ENCODE data around the gene SSMEM1. TPM values are rescaled to one million over a fixed set of nuclear protein-coding genes. Genes with fewer than 3 reads are reported as not detected.

SSMEM1 gene
- total and polyA plus RNA-seq, 9 of the 15 experiments (the other 6 are each of a cell fraction or from before 2014, with no cell fraction given): 0.10 to 0.28 (median 0.18) TPM; not detected in 4

DNA sequence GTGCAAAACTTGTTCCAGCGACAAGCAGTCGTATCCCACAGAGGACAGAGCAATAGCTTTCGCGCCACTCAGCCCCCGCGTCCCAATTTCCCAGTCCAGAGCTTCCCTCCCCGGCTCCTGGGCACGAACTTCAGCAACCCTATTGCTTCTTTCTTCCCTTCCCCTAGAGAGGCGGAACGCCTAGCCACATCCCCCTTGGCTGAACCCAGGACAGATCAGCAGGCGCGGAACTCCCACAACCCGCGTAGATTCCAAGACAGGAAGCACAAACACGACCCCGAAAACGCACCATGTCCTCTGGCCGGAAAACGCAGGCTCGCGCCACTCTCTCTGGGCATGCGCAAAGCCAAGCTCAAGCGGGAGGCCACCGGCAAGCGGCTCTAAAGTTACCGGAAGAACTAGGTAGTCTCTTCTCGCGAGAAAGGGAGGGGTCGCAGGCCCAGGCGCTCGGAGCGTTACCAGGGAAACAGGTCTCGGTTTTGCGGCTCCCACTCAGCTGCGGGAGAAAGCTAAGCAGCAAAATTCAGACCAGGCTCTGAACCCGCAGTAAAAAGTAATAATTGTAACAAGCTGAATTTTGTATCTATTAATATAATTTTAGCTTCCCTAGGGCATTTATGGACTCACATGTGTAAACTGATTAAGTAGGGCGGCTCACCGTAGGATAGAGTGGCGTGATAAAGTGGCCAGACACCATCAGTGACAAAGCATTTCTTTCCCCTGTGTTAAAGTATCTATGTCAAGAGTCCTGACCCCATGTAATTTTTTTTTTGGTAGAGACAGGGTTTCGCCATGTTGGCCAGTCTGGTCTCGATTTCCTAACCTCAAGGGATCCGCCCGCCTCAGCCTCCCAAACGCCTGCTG is 2.3 kb upstream of the SSMEM1 start, which contains the start of gene TMEM209 (continued):
- TF ChIP-seq ZNF12 (CRISPR knock-in tag; IDR thresholded peaks at IDR 0.05): no peak
- peak; percentile 83 for TF ChIP-seq KAT2B (IDR thresholded peaks at IDR 0.05; ENCODE audit: low read depth, low read length)
- TF ChIP-seq SRF (CRISPR knock-in tag; IDR thresholded peaks at IDR 0.05): 0 out of 4 replicates have a peak, but pooled peaks of 1 of the 2 experiments have one; percentile 8
- peak; percentile 34 to 46 for TF ChIP-seq E2F6 (IDR thresholded peaks at IDR 0.05; ENCODE audit: borderline replicate concordance in 1 of 2, extremely low read depth in 1 of 2, insufficient read depth in 1 of 2, insufficient read length in 1 of 2, low read depth in 1 of 2, low read length in 1 of 2, poor library complexity in 1 of 2, severe bottlenecking in 1 of 2)
- TF ChIP-seq, protein P1, sequence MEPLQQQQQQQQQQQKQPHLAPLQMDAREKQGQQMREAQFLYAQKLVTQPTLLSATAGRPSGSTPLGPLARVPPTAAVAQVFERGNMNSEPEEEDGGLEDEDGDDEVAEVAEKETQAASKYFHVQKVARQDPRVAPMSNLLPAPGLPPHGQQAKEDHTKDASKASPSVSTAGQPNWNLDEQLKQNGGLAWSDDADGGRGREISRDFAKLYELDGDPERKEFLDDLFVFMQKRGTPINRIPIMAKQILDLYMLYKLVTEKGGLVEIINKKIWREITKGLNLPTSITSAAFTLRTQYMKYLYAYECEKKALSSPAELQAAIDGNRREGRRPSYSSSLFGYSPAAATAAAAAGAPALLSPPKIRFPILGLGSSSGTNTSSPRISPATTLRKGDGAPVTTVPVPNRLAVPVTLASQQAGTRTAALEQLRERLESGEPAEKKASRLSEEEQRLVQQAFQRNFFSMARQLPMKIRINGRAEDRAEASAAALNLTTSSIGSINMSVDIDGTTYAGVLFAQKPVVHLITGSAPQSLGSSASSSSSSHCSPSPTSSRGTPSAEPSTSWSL (CRISPR knock-in tag; IDR thresholded peaks at IDR 0.05; ENCODE audit: borderline replicate concordance): no peak
- peak; percentile 55 for TF ChIP-seq SMARCE1 (IDR thresholded peaks at IDR 0.05)
- TF ChIP-seq POLR3G (IDR thresholded peaks at IDR 0.05; ENCODE audit: extremely low read depth, insufficient read length, insufficient replicate concordance): no peak
- TF ChIP-seq ZNF609 (CRISPR knock-in tag; IDR thresholded peaks at IDR 0.05; ENCODE audit: borderline replicate concordance): no peak
- no peak for TF ChIP-seq ZNF764 (CRISPR knock-in tag; IDR thresholded peaks at IDR 0.05; ENCODE audit: low read depth)
- TF ChIP-seq RUNX1 (IDR thresholded peaks at IDR 0.05; ENCODE audit: low read depth): no peak
- TF ChIP-seq ZNF274 (IDR thresholded peaks at IDR 0.05; ENCODE audit: borderline replicate concordance, low read depth, low read length): no peak
- TF ChIP-seq, protein P2, sequence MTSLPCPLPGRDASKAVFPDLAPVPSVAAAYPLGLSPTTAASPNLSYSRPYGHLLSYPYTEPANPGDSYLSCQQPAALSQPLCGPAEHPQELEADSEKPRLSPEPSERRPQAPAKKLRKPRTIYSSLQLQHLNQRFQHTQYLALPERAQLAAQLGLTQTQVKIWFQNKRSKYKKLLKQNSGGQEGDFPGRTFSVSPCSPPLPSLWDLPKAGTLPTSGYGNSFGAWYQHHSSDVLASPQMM (CRISPR knock-in tag; IDR thresholded peaks at IDR 0.05): no peak
- TF ChIP-seq NCOA4 (IDR thresholded peaks at IDR 0.05; ENCODE audit: partially characterized antibody): no peak
- TF ChIP-seq ELF4 (CRISPR knock-in tag; IDR thresholded peaks at IDR 0.05): peak; percentile 37; the same call in 1 of the 2 replicates
- peak; percentile 68; the same call in 1 of the 2 replicates for TF ChIP-seq ZZZ3 (IDR thresholded peaks at IDR 0.05)
- peak; percentile 85; the same call in 1 of the 2 replicates for TF ChIP-seq ZNF280B (CRISPR knock-in tag; IDR thresholded peaks at IDR 0.05)
